ENCODE data around the gene KRT36.

KRT36 gene

DNA sequence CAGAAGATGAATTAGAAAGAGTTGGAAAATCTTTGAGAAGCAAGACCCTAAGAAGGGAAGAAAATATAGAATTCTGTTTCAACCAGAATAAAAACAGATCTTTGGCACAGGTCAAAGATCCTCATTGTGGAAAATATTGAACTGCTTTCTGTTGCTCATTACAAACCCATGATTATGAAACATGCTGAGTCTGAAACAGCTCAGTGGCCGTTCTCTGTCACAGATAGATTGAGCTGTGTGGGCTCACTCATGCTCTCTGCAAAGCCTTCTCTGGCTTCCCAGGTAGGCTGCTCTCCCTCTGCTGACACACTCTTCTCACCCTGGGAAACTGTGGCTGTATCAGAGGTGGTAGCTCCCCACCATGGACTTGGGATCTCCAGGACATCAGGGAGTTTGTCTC lies 45.5 kb downstream of the KRT36 start:
- Histone ChIP-seq H3K9me3 (ENCODE audit: low read length) (no peaks in the 10 kb centered on the region), H3K36me3 (ENCODE audit: insufficient read depth, low read length) (no peaks in the 10 kb centered on the region), H3K27ac (ENCODE audit: low read depth, low read length) (no peak overlapping the region), H3K27me3 (ENCODE audit: control insufficient read depth in 1 of 2, insufficient read depth in 2 of 2, low read length in 2 of 2) (no peaks in the 10 kb centered on the region), H3K4me3 (ENCODE audit: low read depth in 1 of 2, low read length in 2 of 2) (no peak overlapping the region), H3K4me1 (ENCODE audit: insufficient read depth, low read length) (no peaks in the 10 kb centered on the region), H3K9ac (ENCODE audit: low read length) (no peak overlapping the region)

DNA sequence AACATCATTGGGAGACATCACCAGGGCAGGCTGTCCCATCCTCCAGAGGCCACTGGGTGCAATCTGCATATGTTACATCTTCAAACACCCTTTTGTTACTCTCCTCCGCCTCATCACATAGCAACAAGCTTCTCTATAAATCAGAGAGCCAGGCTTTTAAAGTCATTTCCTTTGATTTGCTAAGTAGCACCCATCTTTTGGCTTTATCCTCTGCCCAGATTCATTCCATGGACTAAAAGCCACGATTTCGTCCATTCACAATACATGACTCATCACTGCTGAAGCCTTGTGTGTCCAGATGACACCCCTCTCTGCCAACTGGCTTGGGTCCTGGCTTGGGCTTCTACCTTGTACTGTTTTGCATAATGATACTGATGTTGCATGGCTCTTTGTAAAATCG lies 47.0 kb downstream of the KRT36 start:
- Histone ChIP-seq H3K9me3 (ENCODE audit: low read length) (no peaks in the 10 kb centered on the region), H3K4me1 (ENCODE audit: insufficient read depth, low read length) (no peaks in the 10 kb centered on the region), H3K27ac (ENCODE audit: low read depth, low read length) (no peak overlapping the region), H3K27me3 (ENCODE audit: control insufficient read depth in 1 of 2, insufficient read depth in 2 of 2, low read length in 2 of 2) (no peaks in the 10 kb centered on the region), H3K9ac (ENCODE audit: low read length) (no peak overlapping the region), H3K36me3 (ENCODE audit: insufficient read depth, low read length) (no peaks in the 10 kb centered on the region), H3K4me3 (ENCODE audit: low read depth in 1 of 2, low read length in 2 of 2) (no peak overlapping the region)

DNA sequence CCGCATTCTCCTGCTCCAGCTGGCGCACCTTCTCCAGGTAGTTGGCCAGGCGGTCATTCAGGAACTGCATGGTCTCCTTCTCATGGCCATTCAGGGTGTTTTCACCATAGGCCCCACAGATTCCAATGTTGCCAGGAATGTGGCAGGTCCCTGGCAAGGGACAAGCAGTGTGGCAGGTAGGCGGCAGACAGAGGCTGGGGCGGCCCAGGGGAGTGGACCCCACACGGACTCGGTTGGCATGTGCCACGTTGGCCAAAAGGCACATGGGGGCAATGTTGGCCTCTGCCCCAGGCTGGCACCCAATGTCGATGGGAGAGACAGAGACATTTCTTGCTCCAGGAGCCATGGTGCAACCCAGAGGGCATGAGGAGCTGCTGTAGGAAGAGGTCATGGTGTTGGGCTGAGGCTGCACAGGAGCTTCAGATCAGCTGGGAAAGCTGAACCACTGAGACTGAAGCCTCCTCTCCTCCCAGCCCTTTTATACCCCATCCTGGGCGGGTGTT lies 49.1 kb downstream of the KRT36 start, which contains the start of gene KRT38:
Gene KRT38 (minus strand): TSS at position 453 of the 503 bp plus-strand sequence. CDS start 62 bp downstream, at position 391.
- no peak within 1 kb of the TSS for H3K4me3 ChIP-seq (ENCODE audit: low read depth in 1 of 2, low read length in 2 of 2)
- H3K9me3 ChIP-seq (ENCODE audit: low read length): no peaks in the 10 kb centered on the region
- H3K27me3 ChIP-seq (ENCODE audit: control insufficient read depth in 1 of 2, insufficient read depth in 2 of 2, low read length in 2 of 2): no peaks in the 10 kb centered on the region
- no peak within 1 kb of the TSS for H3K9ac ChIP-seq (ENCODE audit: low read length)
- no peak within 1 kb of the TSS for H3K27ac ChIP-seq (ENCODE audit: low read depth, low read length)
- no peaks in the 10 kb centered on the region for H3K4me1 ChIP-seq (ENCODE audit: insufficient read depth, low read length)
- no peaks in the 10 kb centered on the region for H3K36me3 ChIP-seq (ENCODE audit: insufficient read depth, low read length)

DNA sequence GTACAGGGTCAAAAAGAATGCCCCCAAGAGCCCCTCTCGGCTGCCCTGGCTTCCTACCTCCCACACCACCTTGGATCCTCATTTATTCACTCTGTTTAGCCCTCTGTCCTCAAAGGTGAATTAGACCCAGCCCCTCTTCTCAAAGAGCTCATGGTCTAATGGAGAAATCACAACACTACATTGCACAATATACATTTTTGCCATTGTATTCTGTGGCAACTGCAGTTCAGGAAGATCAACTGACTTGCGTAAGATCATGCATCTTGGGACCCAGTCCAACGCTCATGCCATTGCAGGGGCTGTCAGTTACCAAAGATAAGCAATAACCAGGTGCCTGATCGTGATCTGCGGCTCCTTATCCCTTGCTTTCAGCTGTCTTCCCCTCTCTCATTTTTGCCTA lies 50.3 kb downstream of the KRT36 start:
- H3K9ac ChIP-seq (ENCODE audit: low read length): no peak overlapping the region
- no peaks in the 10 kb centered on the region for H3K4me1 ChIP-seq (ENCODE audit: insufficient read depth, low read length)
- H3K27ac ChIP-seq (ENCODE audit: low read depth, low read length): no peak overlapping the region
- H3K4me3 ChIP-seq (ENCODE audit: low read depth in 1 of 2, low read length in 2 of 2): no peak overlapping the region
- H3K9me3 ChIP-seq (ENCODE audit: low read length): no peaks in the 10 kb centered on the region
- no peaks in the 10 kb centered on the region for H3K36me3 ChIP-seq (ENCODE audit: insufficient read depth, low read length)
- H3K27me3 ChIP-seq (ENCODE audit: control insufficient read depth in 1 of 2, insufficient read depth in 2 of 2, low read length in 2 of 2): no peaks in the 10 kb centered on the region

DNA sequence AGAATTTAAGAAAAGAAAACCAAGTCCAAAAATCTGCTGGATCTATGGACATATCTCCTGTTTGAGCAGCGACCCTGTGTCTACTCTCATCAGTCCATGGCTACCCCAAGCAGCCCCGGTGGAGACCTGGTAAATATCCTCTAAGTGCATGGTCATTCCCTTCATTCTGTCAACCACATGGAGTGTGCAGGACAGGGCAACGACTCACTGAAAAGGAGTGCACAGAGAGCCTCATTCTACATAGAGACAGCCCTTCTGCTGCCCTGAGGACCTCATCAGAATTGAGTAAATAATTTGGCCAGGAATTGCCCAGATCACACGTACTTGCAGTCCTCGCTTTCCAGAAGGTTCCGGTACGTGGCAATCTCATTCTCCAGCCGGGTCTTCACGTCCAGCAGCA lies 51.9 kb downstream of the KRT36 start:
- H3K36me3 ChIP-seq (ENCODE audit: insufficient read depth, low read length): no peaks in the 10 kb centered on the region

DNA sequence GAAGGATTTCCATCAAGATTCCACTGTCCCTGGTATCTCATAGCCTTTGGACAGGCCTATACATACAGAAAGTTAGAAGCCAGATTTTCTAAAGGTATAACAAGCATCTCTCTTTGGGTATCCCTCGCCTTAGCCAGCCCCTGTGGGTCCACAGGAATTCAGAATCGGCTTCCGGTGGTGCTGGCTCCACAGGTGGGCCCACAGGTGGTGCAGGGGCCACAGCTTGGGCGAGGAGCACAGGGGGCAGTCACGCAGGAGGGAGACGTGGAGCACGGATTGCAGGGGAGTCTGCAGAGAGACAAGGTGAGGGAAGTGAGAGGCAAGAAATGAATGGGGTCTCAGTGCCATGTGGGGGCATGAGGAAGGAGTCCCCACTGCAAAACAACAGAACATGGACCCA lies 52.5 kb downstream of the KRT36 start:
- Histone ChIP-seq H3K27ac (ENCODE audit: low read depth, low read length) (no peak overlapping the region), H3K36me3 (ENCODE audit: insufficient read depth, low read length) (no peaks in the 10 kb centered on the region), H3K4me1 (ENCODE audit: insufficient read depth, low read length) (no peaks in the 10 kb centered on the region), H3K27me3 (ENCODE audit: control insufficient read depth in 1 of 2, insufficient read depth in 2 of 2, low read length in 2 of 2) (no peaks in the 10 kb centered on the region), H3K9me3 (ENCODE audit: low read length) (no peaks in the 10 kb centered on the region), H3K4me3 (ENCODE audit: low read depth in 1 of 2, low read length in 2 of 2) (no peak overlapping the region), H3K9ac (ENCODE audit: low read length) (no peak overlapping the region)

More for the DNA sequence above, 51.9 kb downstream of the KRT36 start:
- Histone ChIP-seq H3K9me3 (ENCODE audit: low read length) (no peaks in the 10 kb centered on the region), H3K27me3 (ENCODE audit: control insufficient read depth in 1 of 2, insufficient read depth in 2 of 2, low read length in 2 of 2) (no peaks in the 10 kb centered on the region), H3K4me1 (ENCODE audit: insufficient read depth, low read length) (no peaks in the 10 kb centered on the region), H3K4me3 (ENCODE audit: low read depth in 1 of 2, low read length in 2 of 2) (no peak overlapping the region), H3K9ac (ENCODE audit: low read length) (no peak overlapping the region), H3K27ac (ENCODE audit: low read depth, low read length) (no peak overlapping the region)
